ENCODE results near the gene HSPA1B.

- no peak for TF ChIP-seq CTCF (IDR thresholded peaks at IDR 0.05 in 4 of 5, conservative IDR thresholded peaks at IDR 0.05 in 1 of 5)
- TF ChIP-seq POLR2A (IDR thresholded peaks at IDR 0.05) = no peak
These were observed 11.4 kb downstream of the HSPA1B start for GRCh38 chr6:31838968-31839367.
